HUES48 (cell line): ENCODE data around the gene MYH9.
A peak's percentile ranks its signal among the peaks of the same experiment; 100 is the strongest.
"Not testable (repeated sequence)": the region's sequence is repeated elsewhere in the genome, so short reads cannot be mapped to it uniquely, and the experiment has no call there.

Experiments
- H3K27ac ChIP-seq: one replicate; pipeline ENCODE4 v1.7.0; 2013; ENCODE audit warnings: low read depth, low read length, inconsistent platforms
- H3K27me3 ChIP-seq: 2 replicates; pipeline ENCODE4 v1.6.1; 2013; ENCODE audit warnings: mild to moderate bottlenecking, low read length; ENCODE audit not compliant: control insufficient read depth, insufficient read depth
- H3K36me3 ChIP-seq: 2 replicates; pipeline ENCODE4 v1.6.1; 2013; ENCODE audit warnings: low read length; ENCODE audit not compliant: control insufficient read depth, insufficient read depth
- H3K4me1 ChIP-seq: 2 replicates; pipeline ENCODE4 v1.6.1; 2013; ENCODE audit warnings: mild to moderate bottlenecking, low read length; ENCODE audit not compliant: control insufficient read depth, insufficient read depth
- H3K4me3 ChIP-seq: 2 replicates; pipeline ENCODE4 v1.5.1; 2013; ENCODE audit warnings: mild to moderate bottlenecking, low read depth, low read length
- H3K9ac ChIP-seq: 2 replicates; pipeline ENCODE4 v1.6.1; 2013; ENCODE audit warnings: mild to moderate bottlenecking, low read depth, low read length, moderate library complexity
- H3K9me3 ChIP-seq: 2 replicates; pipeline ENCODE4 v1.6.1; 2013; ENCODE audit warnings: low read length; ENCODE audit not compliant: control insufficient read depth, insufficient read depth

The MYH9 gene

DNA sequence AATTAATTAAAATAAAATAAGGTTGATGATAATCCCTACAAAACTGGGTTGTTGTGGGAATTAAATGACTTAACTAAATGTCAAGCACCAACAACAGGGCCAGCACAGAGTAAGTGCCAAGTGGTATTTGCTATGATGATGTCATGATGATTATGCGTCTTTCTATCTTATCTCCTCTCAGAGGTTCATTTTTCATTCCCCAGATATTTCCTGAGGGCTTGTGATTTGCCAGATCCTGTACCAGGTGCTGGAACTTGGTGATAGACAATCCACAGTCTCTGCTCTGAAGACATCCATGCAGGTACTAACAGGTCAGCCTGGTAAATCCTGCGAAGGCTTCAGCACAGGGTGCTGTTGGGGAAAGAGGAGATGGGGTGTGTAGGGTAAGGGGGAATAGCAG, 8.1 kb upstream of the MYH9 start:
- H3K4me1 ChIP-seq: peaks cover 8% of the 10 kb centered on the region
- no peaks in the 10 kb centered on the region for H3K36me3 ChIP-seq
- no peak overlapping the region for H3K27ac ChIP-seq
- H3K9me3 ChIP-seq: no peaks in the 10 kb centered on the region
- no peak overlapping the region for H3K9ac ChIP-seq
- no peaks in the 10 kb centered on the region for H3K27me3 ChIP-seq
- no peak overlapping the region for H3K4me3 ChIP-seq

DNA sequence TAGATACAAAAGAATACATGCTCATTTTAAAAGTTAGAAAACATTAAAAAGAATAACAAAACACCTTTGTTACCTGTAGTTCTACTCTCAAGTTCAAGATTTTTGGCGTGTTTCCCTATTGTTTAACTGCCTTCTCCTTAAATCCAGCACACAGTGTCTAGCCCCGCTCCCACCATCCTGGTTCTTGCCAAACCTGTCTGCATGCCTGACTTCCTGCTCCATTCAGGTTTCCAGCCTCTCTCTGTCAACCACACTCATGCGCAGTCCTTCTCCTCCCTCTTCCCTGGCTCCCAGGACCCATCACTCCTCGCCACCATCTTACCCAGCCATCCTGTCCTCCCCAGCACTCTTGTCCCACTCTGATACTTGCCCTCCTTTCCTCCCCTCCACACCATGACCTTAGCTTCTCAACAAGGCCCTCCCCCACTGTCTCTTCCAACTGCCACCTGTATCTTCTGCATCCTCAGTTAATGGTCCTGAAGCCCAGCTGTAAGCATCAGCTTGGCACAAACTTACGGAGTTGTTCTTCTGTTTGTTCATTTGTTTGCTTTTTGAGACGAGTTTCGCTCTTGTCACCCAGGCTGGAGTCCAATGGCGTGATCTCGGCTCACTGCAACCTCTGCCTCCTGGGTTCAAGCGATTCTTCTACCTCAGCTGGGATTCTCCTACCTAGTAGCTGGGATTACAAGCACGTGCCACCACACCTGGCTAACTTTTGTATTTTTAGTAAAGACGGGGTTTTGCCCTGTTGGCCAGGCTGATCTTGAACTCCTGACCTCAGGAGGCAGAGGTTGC, 7.5 kb upstream of the MYH9 start:
- Histone ChIP-seq H3K9ac (no peak overlapping the region), H3K4me3 (no peak overlapping the region), H3K4me1 (peaks cover 8% of the 10 kb centered on the region), H3K27me3 (no peaks in the 10 kb centered on the region), H3K9me3 (no peaks in the 10 kb centered on the region), H3K36me3 (no peaks in the 10 kb centered on the region), H3K27ac (no peak overlapping the region)

DNA sequence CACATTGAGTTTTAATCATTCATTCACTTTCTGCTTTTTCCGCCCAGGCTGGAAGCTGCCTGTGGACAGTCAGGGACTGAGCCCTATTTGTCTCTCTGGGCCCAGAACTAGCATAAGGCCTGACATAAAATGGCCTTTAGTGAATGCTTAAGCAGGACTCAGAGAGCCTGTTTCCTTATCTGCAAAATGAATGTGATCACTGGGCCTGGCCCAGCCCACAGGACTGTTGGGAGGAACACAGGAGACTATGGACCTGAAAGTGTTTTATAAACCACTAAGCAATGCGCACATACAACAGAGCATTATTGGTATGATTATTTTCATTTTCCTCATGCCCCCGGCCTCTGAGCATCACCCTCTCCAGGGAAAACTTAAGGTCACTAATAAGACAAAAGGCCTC, 3.9 kb upstream of the MYH9 start:
- Histone ChIP-seq H3K27ac (no peak overlapping the region), H3K4me3 (no peak overlapping the region), H3K27me3 (no peaks in the 10 kb centered on the region), H3K36me3 (no peaks in the 10 kb centered on the region), H3K4me1 (peaks cover 8% of the 10 kb centered on the region), H3K9me3 (no peaks in the 10 kb centered on the region), H3K9ac (no peak overlapping the region)

DNA sequence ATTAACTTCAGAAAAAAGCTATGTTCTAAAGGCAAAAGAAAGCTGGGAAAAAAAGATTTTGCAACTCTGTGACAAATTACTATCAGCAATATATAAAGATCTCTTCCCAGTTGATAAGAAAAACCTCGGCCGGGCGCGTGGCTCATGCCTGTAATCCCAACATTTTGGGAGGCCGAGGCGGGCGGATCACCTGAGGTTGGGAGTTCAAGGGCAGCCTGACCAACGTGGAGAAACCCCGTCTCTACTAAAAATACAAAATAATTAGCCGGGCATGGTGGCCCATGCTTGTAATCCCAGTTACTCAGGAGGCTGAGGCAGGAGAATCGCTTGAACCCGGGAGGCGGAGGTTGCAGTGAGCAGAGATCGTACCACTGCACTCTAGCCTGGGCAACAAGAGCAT, 1.4 kb upstream of the MYH9 start:
- H3K9ac ChIP-seq, H3K36me3 ChIP-seq, H3K27ac ChIP-seq, H3K9me3 ChIP-seq, H3K27me3 ChIP-seq: not testable (repeated sequence)
- Histone ChIP-seq H3K4me1 (peaks cover 20% of the 10 kb centered on the region), H3K4me3 (peak overlapping the region; percentile 63; the same call in 1 of the 2 replicates)

DNA sequence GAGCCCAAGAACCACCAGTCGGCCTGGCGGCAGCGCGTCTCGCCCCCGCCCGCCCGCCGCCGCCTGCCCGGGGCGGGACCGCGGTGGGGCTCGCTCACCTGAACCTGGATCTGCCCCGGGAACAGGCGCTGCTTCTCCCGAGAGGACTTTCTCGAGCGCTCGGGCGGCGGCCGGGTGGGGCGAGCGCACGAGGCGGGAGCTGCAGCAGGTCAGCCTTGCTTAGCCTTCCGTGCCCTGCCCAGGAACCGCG, 133 bp downstream of the MYH9 start:
- peaks cover 20% of the 10 kb centered on the region for H3K4me1 ChIP-seq
- H3K27me3 ChIP-seq: no peaks in the 10 kb centered on the region
- H3K9ac ChIP-seq: peak overlapping the region; percentile 86
- peak overlapping the region; percentile 92 for H3K27ac ChIP-seq
- H3K9me3 ChIP-seq: no peaks in the 10 kb centered on the region
- H3K4me3 ChIP-seq: peak overlapping the region; percentile 87
- H3K36me3 ChIP-seq: peaks cover 6% of the 10 kb centered on the region; the same call in 1 of the 2 replicates

DNA sequence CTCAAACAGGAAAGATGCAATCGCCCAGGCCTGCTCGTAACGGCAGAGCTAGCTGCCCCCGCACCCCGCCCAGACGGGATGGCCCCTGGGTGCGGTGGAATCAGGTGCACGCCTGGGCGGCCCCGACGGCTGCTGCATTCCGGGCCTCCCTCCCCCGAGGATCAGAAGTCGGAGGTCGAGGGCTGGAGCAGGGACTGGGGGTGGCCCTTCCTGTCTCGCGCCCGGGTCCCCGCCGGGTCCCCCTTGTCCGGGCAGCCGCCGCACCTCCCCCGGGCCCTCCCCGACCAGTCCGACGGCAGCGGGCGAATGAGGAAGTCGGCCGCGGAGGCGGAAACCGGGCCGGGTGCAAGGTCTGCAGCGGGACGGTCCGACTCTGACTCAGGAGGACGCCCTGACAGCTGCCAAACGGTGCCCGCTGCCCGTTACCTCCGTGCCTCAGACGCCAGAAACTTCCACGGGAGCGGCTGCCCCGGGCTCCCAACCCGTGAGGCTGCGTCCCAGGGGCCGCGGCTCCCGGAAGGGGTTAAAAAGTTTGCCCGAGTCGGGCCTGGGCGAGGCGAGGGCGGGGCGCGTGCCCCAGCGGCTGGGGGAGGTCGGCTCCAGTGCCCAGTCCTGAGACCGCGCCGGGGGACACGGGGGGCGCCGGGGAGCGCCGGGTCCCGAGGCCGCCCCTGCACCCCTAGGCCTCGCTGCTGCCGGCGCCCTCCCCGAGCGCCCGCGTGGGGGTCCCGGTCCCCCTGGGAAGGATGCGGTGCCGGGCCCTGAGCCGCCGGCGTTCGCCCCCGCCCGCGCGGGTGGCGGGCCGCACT, 663 bp downstream of the MYH9 start:
- H3K27me3 ChIP-seq: no peaks in the 10 kb centered on the region
- no peaks in the 10 kb centered on the region for H3K9me3 ChIP-seq

DNA sequence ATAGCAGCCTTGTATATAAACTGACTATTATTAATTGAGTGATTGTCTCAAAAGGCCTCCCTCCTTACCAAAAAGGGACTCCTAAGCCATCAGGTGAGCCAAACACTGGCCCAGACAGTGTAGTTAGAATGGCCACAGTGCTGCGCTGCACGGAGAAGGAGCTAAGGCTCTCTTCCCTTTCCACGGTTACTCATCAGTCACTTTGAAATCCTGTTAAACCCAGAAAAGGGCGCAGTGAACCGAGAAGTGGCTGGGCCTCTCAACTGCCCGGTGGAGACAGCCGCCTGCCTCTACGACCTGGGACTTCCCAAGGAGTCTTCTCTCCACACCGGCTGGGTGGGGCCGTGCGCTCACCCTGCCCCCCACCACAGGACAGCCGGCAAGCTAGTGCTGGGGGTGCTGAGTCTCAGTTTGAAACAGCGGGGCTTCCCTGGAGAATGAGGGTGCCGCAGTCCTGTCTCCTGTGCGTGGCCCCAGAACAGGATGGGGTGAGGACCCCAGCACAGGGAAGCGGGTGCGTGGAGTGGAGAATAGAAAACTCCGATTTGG, 1.3 kb downstream of the MYH9 start:
- Histone ChIP-seq H3K27me3 (no peaks in the 10 kb centered on the region), H3K27ac (peak overlapping the region; percentile 96), H3K36me3 (peaks cover 11% of the 10 kb centered on the region; the same call in 1 of the 2 replicates)

More for the DNA sequence above, 663 bp downstream of the MYH9 start:
- peaks cover 6% of the 10 kb centered on the region; the same call in 1 of the 2 replicates for H3K36me3 ChIP-seq
- H3K4me3 ChIP-seq: peak overlapping the region; percentile 87
- H3K4me1 ChIP-seq: peaks cover 20% of the 10 kb centered on the region
- peak overlapping the region; percentile 86 for H3K9ac ChIP-seq
- peak overlapping the region; percentile 96 for H3K27ac ChIP-seq

DNA sequence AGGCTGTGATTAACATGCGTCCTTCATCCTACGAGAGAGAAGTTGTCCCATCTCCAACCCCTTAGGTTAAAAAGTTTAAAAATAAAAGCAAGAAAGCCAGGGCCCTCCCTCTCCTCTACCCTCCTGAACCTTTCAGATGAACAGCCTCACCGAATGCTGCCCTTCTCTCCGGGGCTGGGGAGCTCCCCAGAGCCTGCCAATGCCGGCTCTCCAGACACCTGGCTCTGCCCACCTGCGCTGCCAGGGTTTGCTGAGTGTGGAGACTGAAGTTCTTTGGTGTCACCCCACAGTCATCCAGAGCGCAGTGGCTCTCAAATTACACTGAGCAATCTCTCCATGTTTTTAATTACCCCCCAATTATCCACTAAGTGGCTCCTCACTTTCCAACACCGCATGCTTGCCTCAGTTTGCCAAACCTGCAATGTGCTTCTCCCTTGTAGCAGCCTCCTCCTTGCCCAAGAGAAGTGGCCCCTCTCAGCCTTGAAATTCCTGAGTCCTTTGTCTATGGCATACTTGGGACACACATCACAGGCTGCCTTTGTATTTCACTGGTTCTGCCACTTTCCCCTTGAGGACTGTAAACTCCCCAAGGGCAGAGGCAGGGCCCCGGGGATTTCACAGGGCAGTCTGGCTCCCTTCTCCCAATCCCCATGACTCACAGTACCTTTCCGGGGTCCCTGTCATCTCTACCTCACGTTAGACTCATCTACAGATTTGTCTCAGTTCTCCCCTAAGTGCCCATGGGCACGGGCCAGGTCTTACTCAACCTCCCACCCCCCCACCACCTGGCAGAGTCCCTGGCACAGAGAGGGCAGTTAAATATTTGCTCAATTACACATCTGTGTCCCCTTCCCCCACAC, 2.0 kb downstream of the MYH9 start:
- peaks cover 20% of the 10 kb centered on the region for H3K4me1 ChIP-seq
- H3K36me3 ChIP-seq: peaks cover 15% of the 10 kb centered on the region
- H3K9me3 ChIP-seq: no peaks in the 10 kb centered on the region
- no peaks in the 10 kb centered on the region for H3K27me3 ChIP-seq
- peak overlapping the region; percentile 87 for H3K4me3 ChIP-seq
- peak overlapping the region; percentile 86 for H3K9ac ChIP-seq
- H3K27ac ChIP-seq: peak overlapping the region; percentile 96

More for the DNA sequence above, 1.3 kb downstream of the MYH9 start:
- H3K9me3 ChIP-seq: no peaks in the 10 kb centered on the region
- peak overlapping the region; percentile 86 for H3K9ac ChIP-seq
- H3K4me1 ChIP-seq: peaks cover 20% of the 10 kb centered on the region
- H3K4me3 ChIP-seq: peak overlapping the region; percentile 87

DNA sequence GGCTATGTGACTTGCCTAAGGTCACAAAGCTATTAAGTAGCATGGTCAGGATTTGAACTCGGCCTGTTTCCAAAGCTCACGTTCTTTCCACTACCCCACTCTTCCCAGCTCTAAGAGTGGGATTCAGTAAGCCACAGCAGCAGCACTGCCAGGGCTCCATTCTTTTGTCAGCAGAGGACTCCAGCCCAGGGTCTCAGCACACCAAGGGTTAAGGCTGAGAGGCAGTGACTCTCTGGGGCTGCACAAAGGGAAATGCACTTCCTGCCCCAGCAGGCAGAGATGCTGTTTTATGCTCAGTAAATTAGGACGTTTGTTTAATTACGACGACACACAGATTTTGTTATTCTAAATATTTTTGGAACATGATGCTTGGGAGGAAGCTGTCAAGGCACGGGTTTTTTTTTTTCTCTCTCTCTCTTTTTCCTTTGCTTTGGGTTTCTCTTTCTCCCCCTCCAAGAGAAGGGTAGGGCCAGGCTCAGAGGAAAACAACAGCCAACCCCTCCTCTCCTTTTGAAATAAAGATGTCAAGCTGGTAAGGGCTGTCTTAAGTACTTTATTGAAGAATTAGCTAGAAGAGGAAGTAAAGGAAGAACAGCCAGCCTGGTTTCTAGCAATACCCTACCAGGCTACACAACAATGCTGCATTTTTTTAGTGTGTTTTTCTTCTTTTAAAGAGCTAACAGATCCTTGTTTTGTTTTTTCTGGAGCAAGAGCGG, 2.8 kb downstream of the MYH9 start:
- peak overlapping the region; percentile 86 for H3K9ac ChIP-seq
- no peaks in the 10 kb centered on the region for H3K9me3 ChIP-seq
- no peaks in the 10 kb centered on the region for H3K27me3 ChIP-seq
- peak overlapping the region; percentile 87 for H3K4me3 ChIP-seq
- H3K4me1 ChIP-seq: peaks cover 23% of the 10 kb centered on the region
- H3K27ac ChIP-seq: peak overlapping the region; percentile 96
- peaks cover 16% of the 10 kb centered on the region for H3K36me3 ChIP-seq

DNA sequence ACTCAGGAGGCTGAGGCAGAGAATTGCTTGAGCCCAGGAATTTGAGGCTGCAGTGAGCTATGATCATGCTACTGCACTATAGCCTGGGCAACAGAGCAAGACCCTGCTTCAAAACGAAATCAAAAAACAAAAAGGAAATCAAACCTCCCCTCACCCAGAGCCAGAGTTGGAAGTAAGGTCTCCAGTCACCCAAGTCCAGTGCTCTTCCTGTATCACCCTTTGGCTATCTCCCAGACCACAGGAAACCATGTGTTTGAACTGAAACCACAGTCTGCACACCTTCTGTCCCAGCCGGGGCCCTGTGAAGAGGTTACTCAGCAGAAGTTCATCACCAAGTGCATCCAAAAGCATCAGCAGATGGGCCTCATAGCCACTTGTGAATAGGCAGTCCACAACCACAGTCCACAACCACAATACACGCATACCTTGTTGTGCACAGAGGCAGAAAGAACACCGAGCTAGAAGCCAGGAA, 4.6 kb downstream of the MYH9 start:
- peaks cover 16% of the 10 kb centered on the region for H3K36me3 ChIP-seq
- H3K4me3 ChIP-seq: no peak overlapping the region
- H3K9me3 ChIP-seq: no peaks in the 10 kb centered on the region
- no peaks in the 10 kb centered on the region for H3K27me3 ChIP-seq
- peaks cover 26% of the 10 kb centered on the region for H3K4me1 ChIP-seq
- H3K9ac ChIP-seq: no peak overlapping the region
- H3K27ac ChIP-seq: no peak overlapping the region
